T47D (cell line): Measurements from ENCODE around the gene PROK2.

Source experiments
- DNase-seq, 2 experiments: peaks; one replicate each; pipeline versions ENCODE4 v3.0.0 to v3.0.0-alpha.2; 2011 to 2012; ENCODE audit warnings: low read depth in 1 of 2, low spot score in 1 of 2
- JUND ChIP-seq: IDR thresholded peaks from 2 replicates; pipeline ENCODE4 v1.6.1; 2012; ENCODE audit warnings: low read depth
- in situ Hi-C: cut with HindIII; loops from 2 replicates; pipeline ENCODE4 v1.10.0; 2016; ENCODE audit warnings: low sequenced_read_pairs, low pct_unique_long_range_greater_than_20kb

Gene PROK2

GRCh38 chr3:71784201-71784913 lies 591 bp downstream of the PROK2 start:
- in situ Hi-C loops = no loop called here
- no peak for DNase-seq
- no peak for TF ChIP-seq JUND

- no peak for TF ChIP-seq JUND
- no peak for DNase-seq
- in situ Hi-C loops = no loop called here
Observed at GRCh38 chr3:71783152-71783551, 1.8 kb downstream of the PROK2 start.

- no peak for DNase-seq
- in situ Hi-C loops = no loop called here
- no peak for TF ChIP-seq JUND
Observed at GRCh38 chr3:71780430-71780829, 4.5 kb downstream of the PROK2 start.

GRCh38 chr3:71779674-71780377 lies 5.1 kb downstream of the PROK2 start:
- TF ChIP-seq JUND = no peak
- DNase-seq = no peak
- in situ Hi-C loops = no loop called here

GRCh38 chr3:71778353-71778752 lies 6.6 kb downstream of the PROK2 start:
- in situ Hi-C loops = no loop called here
- TF ChIP-seq JUND = no peak
- DNase-seq = no peak

- DNase-seq = no peak
- TF ChIP-seq JUND = no peak
- in situ Hi-C loops = no loop called here
Observed at GRCh38 chr3:71776538-71776937, 8.4 kb downstream of the PROK2 start.

GRCh38 chr3:71771884-71772283 lies 13.1 kb downstream of the PROK2 start:
- no peak for DNase-seq
- TF ChIP-seq JUND = no peak
- in situ Hi-C loops = no loop called here

GRCh38 chr3:71771126-71771525 lies 13.8 kb downstream of the PROK2 start:
- in situ Hi-C loops = no loop called here
- TF ChIP-seq JUND = no peak
- DNase-seq = no peak

- TF ChIP-seq JUND = no peak
Observed at GRCh38 chr3:71763426-71763825, 21.5 kb downstream of the PROK2 start.

GRCh38 chr3:71760140-71760539 lies 24.8 kb downstream of the PROK2 start:
- no peak for TF ChIP-seq JUND
- in situ Hi-C loops = no loop called here
- DNase-seq = no peak

More at GRCh38 chr3:71763426-71763825, 21.5 kb downstream of the PROK2 start:
- in situ Hi-C loops = no loop called here
- DNase-seq = no peak

GRCh38 chr3:71759401-71759800 lies 25.5 kb downstream of the PROK2 start:
- in situ Hi-C loops = no loop called here
- DNase-seq = no peak
- TF ChIP-seq JUND = no peak

- DNase-seq = no peak
- no peak for TF ChIP-seq JUND
- in situ Hi-C loops = no loop called here
Observed at GRCh38 chr3:71758091-71758490, 26.9 kb downstream of the PROK2 start.

GRCh38 chr3:71754610-71755253 lies 30.2 kb downstream of the PROK2 start:
- TF ChIP-seq JUND = no peak
- DNase-seq = no peak
- in situ Hi-C loops = no loop called here
